ENCODE results near the gene ADIPOQ.
"Not testable (repeated sequence)": the region's sequence is repeated elsewhere in the genome, so short reads cannot be mapped to it uniquely, and the experiment has no call there.

The ADIPOQ gene

DNA sequence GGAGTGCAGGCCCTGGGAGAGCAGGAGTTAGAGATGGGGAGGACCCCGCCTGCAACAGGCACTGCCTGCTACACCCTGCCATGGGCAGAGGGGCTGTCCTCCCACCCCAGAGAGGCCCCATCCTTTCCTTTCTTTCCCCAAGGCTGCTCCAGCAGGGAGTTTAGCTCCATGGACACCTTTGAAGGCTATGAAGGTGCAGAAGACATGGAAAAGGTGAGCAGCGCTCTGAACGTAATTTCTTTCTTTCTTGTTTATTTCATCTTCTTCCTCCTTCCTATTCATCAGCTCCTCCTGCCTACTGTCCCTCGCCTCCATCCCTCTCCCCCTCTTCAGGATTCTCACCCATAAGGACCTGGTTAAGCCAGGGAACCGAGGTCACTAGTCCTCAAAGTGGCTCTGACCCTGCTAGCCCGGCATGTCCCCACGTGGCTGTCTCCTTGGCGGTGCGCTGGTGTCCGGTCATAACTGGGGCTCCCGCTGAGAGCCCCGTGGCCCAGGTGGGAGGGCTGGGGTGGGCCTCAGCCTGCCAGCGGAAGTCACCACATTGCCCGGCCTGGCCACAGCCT lies 16.0 kb upstream of the ADIPOQ start:
- peak in 5 of 51 donors; percentile 7 to 30 (median 16) for DNase-seq

DNA sequence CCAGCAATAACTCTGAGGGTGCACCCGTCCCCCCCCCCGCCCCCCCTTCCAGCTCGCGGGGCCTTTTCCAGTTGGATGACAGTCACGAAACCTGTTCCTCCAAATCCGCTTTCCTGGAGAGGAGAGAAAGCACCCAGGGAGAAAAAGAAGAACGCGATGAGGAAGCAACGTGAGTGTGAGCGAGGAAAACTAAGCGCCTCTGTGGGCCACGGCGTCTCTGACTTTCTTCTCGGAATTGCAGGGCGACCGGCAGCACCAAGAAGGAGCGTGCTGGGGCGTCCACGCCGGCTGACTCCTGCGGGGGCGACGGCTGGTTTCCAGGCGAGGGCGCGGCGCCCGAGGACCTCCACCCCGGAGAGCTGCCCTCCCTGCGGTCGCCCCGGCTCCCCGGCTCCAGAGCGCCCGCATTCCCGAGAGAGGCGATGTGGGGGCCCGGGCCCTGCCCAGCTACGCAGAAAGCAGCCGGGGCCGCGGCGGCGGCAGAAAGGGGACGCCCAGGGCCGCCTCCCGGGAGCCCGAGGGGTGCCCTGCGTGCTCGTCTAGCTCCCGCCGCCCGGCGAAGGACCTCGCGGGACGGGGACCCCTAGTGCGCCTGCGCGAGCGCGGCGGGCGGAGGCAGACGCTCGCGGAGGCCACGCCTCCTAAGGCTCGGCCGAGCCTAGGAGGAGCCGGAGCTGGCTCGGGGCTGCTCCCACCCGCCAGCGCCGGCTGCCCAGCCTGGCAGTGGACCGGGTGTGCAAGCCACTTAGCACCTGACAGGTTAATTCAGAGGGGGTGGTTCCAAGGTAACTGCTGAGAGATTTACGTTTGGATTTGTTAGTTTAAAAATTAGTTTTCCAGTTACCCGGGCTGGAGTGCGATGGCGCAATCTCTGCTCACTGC lies 15.3 kb upstream of the ADIPOQ start:
- peak in 50 of 51 donors; percentile 22 to 86 (median 62) for DNase-seq

DNA sequence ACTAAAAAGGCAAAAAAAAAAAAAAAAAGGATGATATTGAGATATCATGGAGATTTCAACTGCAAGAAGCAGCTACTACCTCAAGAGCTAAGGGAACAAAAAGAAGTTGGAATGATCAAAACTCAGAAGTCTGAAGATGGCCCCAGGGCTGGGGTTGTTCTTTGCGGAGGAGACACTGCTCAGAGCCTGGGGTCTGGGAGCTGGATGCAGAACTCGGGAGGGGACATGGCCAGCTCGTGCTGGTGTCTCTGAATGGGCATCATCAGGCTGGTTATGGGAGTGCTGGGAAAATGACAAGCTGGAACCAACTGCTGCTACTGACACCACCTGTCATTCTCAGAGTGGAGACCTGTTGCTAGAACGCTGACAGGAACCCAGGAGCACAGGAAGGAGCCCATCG lies 14.2 kb upstream of the ADIPOQ start:
- DNase-seq = no peak

DNA sequence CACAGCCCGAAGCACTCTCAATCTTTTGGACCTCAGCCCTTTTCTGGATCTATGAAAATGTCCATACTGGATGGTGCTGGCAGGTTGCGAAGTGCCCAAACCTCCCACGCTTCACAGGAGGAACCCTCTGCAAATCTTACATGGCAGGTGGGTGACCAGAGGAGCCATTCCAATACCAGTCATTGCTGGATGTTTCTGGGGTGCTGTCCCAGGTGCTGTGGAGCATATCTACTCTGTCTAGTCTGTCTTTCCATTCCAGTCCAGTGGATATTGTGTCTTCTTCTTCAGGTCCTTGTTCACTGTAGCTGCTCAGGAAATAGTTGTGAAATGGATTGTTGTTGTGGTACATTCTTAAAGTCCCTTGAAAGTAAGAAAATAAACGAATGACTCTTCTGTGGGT lies 10.7 kb upstream of the ADIPOQ start:
- no peak for DNase-seq

DNA sequence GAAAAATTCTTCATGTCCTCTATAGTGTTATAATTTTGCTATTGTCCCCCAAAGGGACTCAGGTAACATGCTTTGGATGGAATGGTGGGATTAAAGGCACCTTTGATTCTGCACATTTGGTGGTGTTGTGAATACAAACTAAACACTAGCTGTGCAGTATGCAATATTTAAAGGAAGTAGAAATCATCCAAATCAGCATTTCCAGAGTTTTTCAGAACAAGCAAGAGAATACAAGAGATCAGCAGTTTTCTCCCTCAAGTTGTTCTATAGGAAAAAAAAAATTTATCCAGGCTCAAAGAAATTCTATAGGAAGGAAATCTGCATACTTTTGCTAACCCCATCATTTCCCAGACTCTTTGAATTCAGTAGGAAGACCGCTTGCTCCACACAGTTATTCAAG lies 10.2 kb upstream of the ADIPOQ start:
- DNase-seq = no peak

DNA sequence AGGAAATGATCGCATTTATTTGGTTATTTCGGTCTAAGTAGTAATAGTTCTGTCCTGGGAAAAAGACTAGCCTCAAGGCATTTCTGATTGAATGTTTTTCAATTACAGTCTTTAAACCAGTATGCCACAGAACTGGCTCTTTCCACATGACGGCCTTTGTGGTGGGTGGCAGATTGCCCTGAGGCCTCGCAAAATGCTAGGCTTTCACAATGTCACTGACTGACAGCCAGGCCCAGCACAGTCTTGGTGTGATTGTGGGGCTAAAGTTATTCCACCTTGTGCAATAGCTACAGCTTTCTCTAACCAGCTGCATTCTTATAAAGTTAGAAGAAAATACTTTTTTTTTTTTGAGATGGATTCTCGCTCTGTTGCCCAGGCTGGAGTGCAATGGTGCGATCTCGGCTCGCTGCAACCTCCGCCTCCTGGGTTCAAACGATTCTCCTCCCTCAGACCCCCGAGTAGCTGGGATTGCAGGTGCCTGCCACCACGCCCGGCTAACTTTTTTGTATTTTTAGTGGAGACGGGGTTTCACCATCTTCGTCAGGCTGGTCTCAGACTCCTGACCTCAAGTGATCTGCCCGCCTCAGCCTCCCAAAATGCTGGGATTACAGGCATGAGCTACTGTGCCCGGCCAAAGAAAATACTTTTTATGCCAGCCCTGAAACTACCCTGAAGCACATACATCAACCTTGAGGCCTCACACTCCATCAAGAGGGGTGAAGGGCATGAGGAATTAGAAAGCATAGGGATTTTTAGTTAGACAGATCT lies 2.5 kb upstream of the ADIPOQ start:
- DNase-seq = peak in 17 of 51 donors; percentile 4 to 41 (median 11)

DNA sequence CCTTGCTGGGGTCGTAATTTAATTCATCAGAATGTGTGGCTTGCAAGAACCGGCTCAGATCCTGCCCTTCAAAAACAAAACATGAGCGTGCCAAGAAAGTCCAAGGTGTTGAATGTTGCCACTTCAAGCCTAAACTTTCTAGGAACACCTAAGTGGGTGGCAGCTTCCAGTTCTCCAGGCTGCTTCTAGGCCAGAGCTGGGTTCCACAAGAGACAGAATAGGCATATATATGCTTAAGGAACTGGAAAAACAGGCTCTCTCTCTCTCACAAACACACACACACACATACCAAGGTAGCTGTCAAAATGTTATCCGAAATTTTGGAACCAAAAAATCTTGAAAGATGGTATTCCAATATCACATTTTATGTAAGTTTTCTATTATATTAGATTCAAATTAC lies 890 bp upstream of the ADIPOQ start:
- DNase-seq = no peak

DNA sequence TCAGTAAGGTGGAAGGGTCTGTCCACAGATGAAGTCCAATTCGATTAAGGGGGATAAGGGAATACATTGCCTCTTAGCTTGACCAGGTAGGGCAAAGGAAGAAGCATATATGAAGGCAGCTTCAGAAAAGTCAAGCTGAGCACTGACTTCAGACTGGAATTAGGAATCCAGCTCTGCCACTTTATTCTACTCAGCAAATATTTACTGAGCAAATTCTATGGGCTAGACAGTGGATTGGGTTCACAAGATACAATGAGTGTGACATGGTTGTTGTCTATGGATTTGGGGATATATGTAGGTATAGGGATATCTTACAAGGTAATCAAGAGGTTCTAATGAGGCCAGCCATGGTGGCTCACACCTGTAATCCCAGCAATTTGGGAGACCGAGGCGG lies 526 bp downstream of the ADIPOQ start:
- no peak for DNase-seq

DNA sequence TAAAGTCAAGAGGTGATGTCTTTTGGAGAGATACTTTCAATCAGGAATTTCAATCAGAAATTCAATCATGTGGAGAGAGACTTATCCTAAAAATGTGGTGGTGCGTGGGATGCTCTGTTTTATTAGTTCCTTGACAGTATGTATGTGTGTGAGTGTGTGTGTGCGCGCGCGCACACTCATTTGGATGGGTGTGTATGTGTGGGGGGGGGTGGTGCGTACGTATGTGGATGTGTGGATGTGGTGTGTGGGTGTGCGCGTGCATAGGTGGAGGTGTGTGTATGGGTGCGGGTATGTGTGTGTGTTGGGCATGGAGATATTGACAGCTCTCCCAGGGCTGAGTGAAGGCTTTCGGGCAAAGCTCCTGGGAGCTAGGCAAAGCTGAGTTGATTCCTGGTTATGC lies 2.4 kb downstream of the ADIPOQ start:
- DNase-seq = no peak

DNA sequence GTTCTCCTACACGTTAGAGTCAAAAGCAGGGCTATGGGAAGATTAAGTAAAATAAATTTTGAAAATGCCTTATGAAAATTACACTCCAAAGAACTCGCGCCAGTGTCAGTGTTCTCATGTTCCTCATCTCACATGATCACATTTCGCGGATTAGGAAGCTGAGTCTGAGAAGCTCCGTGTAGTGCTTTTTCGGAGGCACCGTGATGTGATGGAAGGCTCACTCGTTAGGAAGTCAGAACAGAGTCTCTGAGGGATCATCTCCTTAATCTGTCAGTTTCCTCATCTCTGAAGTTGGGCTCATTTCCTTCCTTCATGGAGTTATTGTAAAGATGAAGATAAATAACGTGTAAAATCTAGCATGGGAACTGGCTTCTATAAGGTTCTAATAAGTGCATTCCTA lies 3.2 kb downstream of the ADIPOQ start:
- DNase-seq = no peak

DNA sequence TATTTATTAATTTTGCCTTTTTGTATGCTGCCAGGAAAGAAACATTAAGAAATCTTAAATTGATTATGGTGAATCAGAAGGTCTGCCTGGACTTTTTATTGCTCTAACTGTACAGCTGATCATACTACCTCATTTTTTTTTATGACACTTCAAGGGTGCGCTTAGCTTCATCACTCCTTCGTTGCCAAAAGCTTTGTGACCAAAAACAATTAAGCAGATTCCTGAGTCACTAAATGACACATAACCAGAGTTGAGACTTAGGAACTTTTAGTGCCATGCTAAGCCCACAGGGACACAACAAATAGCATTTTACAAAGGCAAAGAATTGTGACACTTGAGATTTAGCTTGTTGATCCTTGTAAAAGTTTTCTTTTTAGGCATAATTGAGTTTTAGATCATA lies 4.9 kb downstream of the ADIPOQ start:
- DNase-seq = no peak

DNA sequence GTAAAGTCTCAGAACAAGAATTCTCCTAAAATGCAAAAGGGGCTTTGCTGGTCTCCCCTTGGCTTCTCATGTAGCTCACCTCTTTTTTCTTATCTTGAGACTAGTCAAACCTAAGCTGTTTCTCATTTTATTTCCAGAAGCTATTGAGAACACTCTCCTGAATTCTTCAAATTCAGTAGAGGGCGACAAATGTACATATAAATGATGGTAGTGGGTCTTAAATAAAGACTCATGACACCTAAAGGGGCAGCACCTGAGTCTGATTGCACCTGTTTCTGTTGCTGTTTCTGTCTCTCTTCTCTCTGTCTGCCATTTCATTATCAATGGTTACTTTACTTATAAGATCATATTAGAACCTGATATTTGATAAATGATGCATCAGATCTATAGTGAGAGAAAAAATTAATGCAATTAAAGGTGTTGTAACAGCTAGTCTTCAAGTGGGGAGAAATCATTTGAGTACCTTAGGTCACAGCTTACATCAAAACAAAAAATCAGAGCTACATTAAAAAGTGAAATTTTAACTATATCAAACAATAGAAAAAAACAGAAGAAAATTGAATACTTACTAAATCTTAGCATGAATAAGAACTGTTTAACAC lies 7.0 kb downstream of the ADIPOQ start:
- no peak for DNase-seq

DNA sequence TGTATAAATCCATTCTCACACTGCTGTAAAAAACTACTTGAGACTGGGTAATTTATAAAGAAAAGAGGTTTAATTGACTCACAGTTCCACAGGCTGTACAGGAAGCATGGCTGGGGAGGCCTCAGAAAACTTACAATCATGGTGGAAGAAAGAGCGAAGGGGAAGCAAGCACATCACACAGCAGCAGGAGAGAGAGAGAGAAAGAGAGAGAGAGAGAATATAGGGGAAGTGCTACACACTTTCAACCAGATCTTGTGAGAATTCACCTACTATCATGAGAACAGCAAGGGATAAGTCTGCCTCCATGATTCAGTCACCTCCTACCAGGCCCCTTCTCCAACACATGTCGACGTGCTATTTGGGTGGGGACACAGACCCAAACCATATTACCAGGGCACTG lies 9.3 kb downstream of the ADIPOQ start:
- DNase-seq = not testable (repeated sequence)

DNA sequence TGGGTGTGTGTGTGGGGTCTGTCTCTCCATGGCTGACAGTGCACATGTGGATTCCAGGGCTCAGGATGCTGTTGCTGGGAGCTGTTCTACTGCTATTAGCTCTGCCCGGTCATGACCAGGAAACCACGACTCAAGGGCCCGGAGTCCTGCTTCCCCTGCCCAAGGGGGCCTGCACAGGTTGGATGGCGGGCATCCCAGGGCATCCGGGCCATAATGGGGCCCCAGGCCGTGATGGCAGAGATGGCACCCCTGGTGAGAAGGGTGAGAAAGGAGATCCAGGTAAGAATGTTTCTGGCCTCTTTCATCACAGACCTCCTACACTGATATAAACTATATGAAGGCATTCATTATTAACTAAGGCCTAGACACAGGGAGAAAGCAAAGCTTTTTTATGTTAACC lies 10.5 kb downstream of the ADIPOQ start:
- DNase-seq = no peak

DNA sequence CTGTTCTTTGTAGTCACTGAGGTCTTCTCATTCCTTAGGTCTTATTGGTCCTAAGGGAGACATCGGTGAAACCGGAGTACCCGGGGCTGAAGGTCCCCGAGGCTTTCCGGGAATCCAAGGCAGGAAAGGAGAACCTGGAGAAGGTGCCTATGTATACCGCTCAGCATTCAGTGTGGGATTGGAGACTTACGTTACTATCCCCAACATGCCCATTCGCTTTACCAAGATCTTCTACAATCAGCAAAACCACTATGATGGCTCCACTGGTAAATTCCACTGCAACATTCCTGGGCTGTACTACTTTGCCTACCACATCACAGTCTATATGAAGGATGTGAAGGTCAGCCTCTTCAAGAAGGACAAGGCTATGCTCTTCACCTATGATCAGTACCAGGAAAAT lies 11.6 kb downstream of the ADIPOQ start:
- DNase-seq = no peak

DNA sequence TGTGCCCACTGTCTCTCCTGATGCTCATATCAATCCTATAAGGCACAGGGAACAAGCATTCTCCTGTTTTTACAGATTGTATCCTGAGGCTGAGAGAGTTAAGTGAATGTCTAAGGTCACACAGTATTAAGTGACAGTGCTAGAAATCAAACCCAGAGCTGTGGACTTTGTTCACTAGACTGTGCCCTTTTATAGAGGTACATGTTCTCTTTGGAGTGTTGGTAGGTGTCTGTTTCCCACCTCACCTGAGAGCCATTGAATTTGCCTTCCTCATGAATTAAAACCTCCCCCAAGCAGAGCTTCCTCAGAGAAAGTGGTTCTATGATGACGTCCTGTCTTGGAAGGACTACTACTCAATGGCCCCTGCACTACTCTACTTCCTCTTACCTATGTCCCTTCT lies 12.4 kb downstream of the ADIPOQ start:
- DNase-seq = no peak

DNA sequence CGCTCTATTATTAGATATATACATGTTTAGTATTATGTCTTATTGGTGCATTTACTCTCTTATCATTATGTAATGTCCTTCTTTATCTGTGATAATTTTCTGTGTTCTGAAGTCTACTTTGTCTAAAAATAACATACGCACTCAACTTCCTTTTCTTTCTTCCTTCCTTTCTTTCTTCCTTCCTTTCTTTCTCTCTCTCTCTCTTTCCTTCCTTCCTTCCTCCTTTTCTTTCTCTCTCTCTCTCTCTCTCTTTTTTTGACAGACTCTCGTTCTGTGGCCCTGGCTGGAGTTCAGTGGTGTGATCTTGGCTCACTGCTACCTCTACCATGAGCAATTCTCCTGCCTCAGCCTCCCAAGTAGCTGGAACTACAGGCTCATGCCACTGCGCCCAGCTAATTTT lies 15.2 kb downstream of the ADIPOQ start:
- DNase-seq = no peak

DNA sequence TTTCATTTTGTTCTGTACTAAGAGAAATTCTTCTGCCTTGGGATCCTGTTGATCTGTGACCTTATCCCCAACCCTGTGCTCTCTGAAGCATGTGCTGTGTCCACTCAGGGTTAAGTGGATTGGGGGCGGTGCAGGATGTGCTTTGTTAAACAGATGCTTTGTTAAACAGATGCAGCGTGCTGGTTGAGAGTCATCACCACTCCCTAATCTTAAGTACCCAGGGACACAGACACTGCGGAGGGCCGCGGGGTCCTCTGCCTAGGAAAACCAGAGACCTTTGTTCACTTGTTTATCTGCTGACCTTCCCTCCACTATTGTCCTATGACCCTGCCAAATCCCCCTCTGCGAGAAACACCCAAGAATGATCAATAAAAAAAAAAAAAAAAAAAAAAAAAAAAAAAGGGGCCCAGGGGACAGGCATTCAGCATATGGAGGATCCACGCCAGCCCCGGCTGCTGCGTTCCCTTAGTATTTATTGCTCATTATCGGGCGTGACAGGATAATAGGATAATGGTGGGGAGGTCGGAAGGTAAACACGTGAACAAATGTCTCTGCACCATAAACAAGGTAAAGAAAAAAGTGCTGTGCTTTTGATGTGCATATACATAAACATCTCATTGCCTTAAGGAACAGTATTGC lies 22.8 kb downstream of the ADIPOQ start:
- not testable (repeated sequence) for DNase-seq

DNA sequence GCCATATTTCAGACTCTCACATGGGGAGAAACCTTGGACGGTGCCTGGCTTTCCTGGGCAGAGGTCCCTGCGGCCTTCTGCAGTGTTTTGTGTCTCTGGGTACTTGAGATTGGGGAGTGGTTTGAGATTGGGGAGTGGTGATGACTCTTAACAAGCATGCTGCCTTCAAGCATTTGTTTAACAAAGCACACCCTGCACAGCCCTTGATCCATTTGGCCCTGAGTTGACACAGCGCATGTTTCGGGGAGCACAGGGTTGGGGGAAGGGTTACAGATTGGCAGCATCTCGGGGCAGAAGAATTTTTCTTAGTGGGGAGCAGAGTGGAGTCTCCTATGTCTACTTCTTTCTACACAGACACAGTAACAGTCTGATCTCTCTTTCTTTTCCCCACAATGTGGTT lies 23.6 kb downstream of the ADIPOQ start:
- not testable (repeated sequence) for DNase-seq

DNA sequence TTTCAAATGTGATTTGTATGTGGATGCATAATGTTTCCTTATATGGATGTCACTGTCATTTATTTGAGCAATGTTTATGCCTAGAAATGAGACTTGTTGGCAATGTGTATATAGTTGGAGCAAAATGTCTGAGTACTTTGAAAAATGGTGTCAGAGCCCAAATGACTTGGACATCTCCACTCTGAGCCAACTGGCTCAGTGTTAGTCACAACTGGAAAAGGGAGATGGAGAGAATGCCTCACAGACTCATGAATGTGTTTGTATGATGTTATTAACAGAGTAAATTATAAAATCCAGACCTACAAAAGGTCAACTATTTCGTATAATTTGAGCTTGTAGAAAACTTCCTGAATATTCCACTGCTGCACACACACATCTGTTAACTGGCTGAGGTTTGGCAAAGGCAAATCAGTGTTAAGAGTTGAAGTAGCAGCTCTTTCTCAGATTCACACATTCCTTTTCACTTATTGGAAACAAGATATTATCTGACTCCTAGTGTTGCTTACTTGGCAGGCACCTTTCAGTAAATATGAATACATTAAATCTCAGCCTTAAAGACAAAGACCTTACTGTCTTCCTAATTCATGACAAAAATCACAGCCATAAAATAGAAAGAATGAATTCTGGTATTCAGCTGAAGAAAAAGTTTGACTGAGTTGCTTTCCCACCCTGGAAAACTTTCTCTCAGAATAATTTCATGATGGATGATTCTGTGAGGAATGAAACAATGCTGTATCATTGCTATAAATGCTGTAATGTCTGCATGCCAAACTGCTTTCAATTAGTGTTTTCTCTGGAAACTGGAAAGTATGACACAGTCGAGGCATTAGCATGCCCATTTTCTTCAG lies 27.0 kb downstream of the ADIPOQ start:
- DNase-seq = no peak
